GM06990 (cell line): ENCODE data around the gene MOCOS.

Source experiments
- DNase-seq: peaks from one replicate; pipeline ENCODE4 v3.0.0-alpha.2; 2011; ENCODE audit not compliant: insufficient read length; ENCODE audit errors: extremely low read depth
- H3K27me3 ChIP-seq: replicated peaks from 2 replicates; pipeline ENCODE4 v1.6.0; 2011; ENCODE audit warnings: low read length; ENCODE audit not compliant: control insufficient read depth, insufficient read depth
- H3K36me3 ChIP-seq: 2 replicates; pipeline ENCODE4 v1.5.1; 2011; ENCODE audit warnings: low read length; ENCODE audit not compliant: control insufficient read depth, insufficient read depth
- H3K4me3 ChIP-seq: replicated peaks from 2 replicates; pipeline ENCODE4 v1.5.1; 2011; ENCODE audit warnings: low read depth, mild to moderate bottlenecking, control low read depth, low read length
- CTCF ChIP-seq: IDR thresholded peaks from 2 replicates; pipeline ENCODE4 v1.5.1; 2011; ENCODE audit warnings: low read length, control low read depth, mild to moderate bottlenecking, inconsistent platforms; ENCODE audit not compliant: insufficient read depth, poor library complexity, severe bottlenecking

MOCOS gene

GRCh38 chr18:36196238-36196995 lies 9.1 kb downstream of the MOCOS start:
- no peak for DNase-seq
- Histone ChIP-seq H3K4me3 (no peak overlapping the region), H3K36me3 (no peaks in the 10 kb centered on the region), H3K27me3 (no peaks in the 10 kb centered on the region)
- TF ChIP-seq CTCF: no peak

GRCh38 chr18:36197511-36198166 lies 10.3 kb downstream of the MOCOS start:
- no peak overlapping the region for H3K4me3 ChIP-seq
- H3K36me3 ChIP-seq: no peaks in the 10 kb centered on the region
- TF ChIP-seq CTCF: no peak
- DNase-seq: no peak
- no peaks in the 10 kb centered on the region for H3K27me3 ChIP-seq

- TF ChIP-seq CTCF: no peak
- Histone ChIP-seq H3K36me3 (no peaks in the 10 kb centered on the region), H3K27me3 (no peaks in the 10 kb centered on the region), H3K4me3 (no peak overlapping the region)
- DNase-seq: no peak
Observed at GRCh38 chr18:36199691-36200295, 12.5 kb downstream of the MOCOS start.

GRCh38 chr18:36200354-36200771 lies 13.1 kb downstream of the MOCOS start:
- no peaks in the 10 kb centered on the region for H3K36me3 ChIP-seq
- TF ChIP-seq CTCF: no peak
- H3K27me3 ChIP-seq: no peaks in the 10 kb centered on the region
- no peak for DNase-seq
- no peak overlapping the region for H3K4me3 ChIP-seq

GRCh38 chr18:36201765-36202164 lies 14.5 kb downstream of the MOCOS start:
- no peaks in the 10 kb centered on the region for H3K27me3 ChIP-seq
- no peak for TF ChIP-seq CTCF
- H3K4me3 ChIP-seq: no peak overlapping the region
- DNase-seq: no peak
- no peaks in the 10 kb centered on the region for H3K36me3 ChIP-seq
